ENCODE data around the gene BEST4.
"Not testable (repeated sequence)": the region's sequence is repeated elsewhere in the genome, so short reads cannot be mapped to it uniquely, and the experiment has no call there.

BEST4 gene

DNA sequence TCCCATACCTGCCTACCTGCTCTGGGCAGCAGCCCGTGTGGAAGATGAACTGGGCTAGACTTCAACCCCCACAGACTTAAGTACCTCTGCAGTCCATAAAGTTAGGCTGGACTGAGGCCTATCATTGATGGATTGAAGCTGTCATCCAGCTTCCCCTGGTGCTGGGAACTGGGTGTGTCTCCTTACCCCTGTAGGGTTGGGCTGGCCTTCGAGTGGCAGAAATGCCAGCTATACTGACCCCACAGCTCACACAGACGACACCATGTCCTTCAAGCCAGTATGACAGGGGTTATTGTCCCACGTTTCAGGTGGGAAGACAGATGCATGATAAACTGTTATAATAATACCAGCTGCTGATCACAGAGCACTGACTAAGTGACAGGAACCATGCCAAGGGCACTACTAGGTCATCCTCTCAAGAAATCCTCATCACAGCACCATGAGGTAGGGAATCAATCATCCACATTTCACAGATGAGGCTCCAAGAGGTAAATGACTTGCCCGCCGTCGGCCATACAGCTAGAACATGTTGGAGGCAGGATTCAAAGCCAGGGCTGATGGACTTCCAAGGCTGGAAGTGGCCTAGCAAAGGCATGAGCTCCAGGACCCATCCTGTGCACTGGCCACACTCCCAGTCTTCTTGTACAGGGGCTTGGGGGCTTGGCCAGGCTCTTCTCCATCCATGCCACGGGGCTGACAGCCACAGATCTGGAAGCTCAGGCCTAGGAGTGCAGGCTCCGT lies at the start of gene BEST4:
Gene BEST4 (minus strand): TSS at position 51 of the 741 bp plus-strand sequence. CDS start 465 bp downstream, outside the sequence.
- no peak for DNase-seq

DNA sequence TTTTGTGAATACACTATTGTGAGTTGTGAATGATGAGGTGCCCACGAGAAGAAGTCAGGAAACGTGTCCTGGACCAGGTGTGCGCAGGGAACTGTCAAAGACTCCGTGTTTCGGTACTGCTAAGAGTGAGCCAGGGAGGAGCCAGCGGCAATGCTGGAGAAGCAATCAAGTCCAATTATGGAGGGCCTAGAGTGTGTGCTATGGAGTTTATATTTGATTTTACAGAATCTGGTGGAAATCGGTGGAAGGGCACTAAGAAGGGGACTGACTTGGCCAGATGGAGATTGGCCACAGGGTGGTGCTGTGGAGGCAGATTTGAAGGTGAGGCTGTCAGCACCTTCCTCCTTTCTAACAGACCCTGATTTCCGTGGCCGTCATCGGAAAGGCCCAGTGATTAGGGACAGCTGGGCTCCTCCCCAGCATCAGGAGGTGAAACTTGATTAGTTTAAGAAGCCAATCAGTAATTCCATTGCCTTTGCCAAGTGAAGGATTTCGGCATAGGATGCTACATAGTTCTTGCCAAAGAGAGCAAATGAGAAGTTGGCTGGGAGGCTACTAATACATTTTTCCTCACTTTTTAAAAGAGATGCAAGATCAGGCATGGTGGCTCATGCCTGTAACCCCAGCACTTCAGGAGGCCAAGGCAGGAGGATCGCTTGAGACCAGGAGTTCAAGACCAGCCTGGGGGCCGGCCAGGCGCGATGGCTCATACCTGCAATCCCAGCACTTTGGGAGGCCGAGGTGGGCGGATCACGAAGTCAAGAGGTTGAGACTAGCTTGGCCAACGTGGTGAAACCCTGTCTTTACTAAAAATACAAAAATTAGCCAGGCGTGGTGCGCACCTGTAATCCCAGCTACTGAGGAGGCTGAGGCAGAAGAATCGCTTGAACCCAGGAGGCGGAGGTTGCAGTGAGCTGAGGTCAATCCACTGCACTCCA lies 48.0 kb upstream of the BEST4 start:
- DNase-seq = peak; percentile 91 to 95

DNA sequence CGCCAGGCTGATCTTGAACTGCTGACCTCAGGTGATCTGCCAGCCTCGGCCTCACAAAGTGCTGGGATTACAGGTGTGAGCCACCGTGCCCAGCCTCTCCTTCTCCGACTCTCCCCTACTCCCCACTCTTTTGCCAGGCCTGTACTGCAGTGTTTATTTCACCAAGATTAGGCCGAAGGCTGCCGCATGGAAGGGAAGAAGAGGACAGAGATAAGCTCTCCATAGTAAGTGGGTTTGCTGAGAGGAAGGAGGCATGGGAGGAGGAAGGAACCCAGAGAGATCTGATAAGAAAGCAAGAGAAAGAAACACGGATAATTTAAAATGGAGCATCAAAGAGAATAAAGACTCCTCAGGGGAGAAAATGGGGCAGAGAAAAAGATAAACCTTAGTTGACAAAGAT lies 46.4 kb upstream of the BEST4 start:
- no peak for DNase-seq

DNA sequence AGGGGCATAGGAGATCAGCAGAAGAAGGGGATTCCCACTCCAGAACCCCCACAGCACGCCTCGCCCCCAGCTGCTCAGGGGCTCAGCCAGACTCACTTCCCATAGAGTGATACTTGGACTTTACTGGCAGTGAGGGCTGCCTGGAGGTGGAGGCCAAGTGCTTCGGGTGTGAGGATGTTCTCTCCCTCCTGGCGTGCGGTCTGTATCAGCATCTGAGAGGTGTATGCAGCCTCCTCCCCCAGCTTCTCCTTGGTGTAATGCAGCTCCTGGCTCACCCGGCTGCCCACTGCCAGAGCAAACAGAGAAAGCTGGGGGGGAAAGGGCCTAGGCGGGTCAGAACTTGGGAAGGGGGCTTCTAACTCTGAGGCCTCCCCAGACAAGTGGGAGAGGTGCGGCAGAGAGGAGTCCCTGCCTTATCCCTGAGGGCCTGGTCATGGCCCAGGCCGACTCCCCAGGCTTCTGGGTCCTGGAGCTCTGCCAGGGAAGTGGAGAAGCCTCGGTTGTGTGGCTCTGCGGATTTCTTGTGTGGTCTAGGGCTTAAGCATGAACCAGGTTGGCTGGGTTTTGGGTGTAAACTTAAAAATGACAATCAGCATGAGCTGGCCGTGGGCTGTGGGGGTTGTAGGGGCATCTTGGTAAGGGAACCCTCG lies 44.2 kb upstream of the BEST4 start:
- DNase-seq = no peak

DNA sequence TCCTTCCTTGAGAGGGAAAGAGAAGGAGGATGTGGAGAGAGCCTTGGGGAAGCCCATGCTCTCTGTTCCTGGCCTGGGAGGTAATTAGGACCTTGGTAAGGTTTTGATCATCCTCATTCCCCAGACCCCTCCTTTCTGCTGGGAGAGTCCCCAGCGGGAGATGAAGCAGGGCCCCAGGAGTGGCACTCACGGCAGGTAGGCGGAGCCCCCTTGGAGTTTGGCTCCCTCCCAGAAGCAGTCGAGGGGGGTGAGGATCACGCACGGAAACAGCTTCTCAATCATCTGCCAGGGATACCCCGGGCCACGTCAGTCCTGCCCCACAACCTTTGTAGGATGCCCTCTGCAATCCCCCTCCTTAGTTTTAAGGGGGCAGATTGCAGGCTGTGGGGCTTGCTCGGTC lies 43.5 kb upstream of the BEST4 start:
- no peak for DNase-seq

DNA sequence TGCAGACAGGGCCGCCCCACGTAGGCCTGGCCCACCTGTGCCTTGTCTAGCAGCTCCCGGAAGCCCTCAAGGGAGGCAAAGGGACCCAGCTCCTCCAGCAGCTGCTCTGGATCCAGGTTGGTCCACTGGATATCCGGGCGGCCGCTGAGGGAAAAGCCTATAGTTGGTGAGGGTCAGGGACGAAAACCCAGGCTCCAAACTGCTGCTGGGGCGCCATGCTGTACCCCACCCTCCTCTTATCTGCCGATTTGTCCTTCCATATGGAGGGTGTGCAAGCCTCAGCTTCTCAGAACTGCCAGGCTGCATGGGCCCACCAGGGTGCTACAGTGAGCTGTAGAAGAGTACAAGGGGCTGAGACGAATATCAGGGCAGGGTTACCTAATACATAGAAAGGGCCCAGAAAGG lies 42.9 kb upstream of the BEST4 start:
- no peak for DNase-seq

DNA sequence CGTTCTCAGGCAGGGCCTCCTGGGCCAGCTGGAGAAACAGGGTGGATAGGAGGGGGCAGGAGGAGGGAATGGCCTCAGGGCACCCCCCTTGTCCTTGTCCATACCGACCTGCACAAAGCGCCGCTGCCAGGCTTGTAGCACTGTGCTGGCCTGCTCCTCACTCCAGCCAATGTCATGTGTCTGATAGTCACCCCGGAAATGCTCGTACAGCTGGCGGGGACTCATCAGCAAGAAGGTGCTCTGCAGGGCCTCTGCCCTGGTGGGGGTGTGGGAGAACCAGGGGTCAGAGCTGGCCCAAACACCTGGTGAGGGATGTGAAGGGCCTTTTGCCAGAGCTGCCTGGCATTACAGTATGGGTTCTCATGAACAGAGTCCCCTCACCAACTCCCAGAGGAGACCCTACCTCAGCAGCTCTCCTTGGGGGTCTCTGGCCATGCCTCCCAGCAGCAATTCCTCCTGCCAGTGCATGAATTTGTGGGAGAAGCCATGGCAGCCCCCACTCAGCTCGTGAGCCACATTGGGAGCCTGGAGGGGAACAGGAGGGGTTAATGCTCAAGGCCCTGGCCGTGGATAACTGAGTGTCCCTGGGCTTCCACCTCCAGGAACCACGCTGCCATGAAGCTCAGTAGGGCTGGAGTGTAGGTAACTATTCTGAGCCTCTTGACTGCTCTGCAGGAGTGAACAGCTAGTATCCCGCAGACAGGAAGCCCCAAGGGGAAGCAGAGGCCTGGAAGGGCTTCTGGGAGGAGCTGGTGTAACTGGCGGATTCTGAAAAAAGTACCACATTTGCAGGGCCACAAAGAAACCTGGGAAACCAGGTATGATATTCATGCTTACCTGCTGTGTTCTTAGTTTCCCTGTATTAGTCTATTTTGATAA lies 41.8 kb upstream of the BEST4 start:
- no peak for DNase-seq

DNA sequence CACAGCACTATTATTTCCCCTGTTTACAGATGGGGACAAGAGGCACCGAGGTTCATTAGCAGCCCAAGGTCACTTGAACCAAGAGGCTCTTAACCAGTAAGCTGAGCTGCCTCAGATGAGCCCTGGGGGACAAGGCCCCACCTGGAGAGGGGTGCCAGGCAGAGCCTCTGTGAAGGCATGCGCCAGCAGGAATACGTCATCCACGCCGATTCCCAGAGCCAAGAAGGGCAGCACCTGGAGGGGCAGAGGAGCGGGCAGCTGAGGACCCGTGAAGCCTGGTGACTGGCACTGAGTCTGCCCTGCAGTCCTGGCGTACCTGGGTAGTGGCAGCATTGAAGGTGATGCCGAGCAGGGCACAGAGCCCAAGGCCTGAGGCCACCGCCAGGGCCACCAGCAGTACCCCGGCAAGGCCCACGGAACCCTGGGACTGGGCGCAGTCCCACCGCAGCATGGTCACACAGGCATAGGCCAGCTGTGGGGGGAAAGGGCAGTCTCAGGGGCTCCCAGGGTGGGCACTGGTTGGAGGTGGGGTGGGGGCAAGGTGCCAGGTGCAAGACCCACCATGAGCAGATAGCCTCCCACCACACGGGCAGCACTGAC lies 41.0 kb upstream of the BEST4 start:
- no peak for DNase-seq

DNA sequence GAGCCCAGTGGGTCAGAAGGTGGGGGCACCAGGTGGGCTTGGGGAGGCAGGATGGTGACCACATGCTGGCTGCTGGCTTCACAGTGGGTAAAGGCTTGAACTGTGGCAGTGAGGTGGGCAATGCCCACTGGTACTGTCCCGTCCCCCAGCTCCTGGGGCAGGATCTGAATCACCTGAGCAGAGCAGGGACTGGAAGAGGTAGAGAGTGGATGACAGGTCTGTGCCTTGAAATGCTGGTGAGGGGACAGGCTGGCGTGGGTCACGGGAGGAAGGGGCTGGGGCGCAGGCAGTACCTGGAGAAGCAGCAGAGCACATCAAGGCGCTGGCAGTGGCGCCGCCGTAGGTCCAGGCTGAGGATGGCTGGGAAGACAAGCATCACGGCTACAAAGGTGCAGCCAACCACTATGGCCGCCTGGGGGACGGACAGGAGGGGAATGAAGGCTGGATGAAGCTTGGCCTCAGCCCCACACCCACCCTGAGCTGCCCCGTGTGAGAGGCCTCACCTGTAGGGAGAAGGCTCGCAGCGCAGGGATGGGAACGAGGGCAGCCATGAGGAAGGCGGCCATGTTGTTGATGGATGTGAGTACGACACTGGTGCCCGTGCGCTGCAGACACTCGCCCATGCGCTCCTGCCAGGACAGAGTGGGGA lies 40.2 kb upstream of the BEST4 start:
- DNase-seq = no peak

DNA sequence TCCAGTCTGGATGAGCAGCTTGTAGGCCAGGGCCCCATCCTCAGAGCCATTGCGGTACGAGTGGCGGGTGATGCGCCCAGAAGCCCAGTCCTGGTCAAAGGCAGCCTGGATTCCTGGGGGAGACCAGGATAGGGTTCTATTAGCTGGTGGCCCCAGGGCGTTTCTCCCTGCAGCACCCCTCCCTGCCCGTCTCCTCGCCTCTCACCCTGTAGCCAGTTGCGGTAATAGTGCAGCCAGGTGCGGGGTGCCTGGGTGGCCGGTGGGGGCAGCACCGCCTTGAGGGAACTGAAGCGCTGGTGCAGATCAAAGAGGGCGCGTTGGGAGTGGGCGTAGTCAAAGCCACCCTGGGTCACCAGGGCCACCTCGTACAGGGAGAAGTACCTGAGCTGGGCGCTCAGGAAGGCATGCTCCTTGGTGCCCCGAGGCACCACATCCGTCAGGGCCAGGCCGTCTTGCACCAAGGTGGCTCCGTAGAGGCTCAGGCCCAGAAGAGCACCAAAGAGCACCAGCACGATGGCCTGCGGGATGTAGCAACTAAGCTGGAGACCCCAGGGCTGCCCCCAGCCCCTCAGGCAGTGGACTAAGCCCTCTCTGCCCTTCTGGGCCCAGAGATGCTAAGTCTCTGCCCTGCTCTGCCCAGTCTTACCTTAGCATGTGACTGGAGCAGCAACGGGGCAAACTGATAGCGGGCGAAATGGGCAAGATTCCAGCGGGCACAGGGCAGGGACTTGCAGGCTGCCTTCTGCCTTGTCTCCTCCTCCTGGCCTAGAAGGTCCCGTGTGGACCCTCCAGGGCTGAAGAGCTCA lies 39.4 kb upstream of the BEST4 start:
- no peak for DNase-seq

DNA sequence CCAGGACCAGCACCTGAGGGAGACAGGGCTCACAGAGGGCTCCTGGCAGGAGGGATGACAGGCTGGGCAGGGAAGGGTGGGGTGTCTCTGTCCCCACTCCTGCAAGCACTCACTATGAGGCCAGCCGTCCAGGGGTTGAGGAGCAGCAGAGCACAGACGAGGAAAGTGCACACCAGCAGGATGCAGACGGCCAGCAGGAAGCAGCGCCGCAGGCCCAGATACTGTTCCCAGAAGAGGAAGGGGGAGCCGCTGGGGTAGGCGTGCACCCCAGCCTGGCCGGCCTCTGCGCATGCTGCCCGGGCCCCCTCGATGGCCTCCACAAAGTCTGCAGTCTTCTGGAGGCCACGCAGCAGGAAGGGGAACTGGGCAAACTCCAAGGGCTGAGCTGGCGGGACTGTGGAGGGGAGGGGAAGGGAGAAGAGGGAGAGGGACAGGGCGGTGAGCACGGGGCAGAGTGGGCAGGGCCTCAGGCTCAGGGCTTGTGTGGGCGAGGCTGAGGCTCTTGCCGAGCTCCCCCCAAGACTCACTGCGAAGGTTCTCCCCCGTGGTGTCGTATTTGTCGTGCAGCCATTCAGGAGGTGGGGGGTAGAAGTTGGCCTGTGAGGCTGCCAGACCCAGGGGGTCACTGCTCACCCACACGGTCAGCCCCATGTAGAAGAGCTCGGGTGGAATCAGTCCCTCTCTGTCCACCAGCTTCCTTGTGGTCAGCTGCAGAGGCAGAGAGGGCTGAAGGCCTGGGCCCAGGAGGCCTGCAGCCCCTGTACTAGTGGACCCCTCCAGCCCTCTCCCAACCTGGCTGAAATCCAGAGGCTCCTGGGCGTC lies 38.6 kb upstream of the BEST4 start:
- no peak for DNase-seq

DNA sequence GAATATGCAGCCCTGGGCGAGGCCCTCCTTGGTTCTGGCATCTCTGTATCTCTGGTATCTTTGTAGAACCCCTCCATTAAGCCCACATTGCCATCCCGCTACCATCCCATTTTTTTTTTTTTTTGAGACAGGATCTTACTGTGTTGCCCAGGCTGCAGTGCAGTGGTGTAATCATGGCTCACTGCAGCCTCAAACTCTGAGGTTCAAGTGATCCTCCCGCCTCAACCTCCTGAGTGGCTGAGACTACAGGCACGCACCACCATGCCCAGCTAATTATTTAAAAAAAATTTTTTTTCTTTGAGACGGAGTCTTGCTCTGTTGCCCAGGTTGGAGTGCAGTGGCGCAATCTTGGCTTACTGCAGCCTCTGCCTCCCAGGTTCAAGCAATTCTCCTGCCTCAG lies 36.4 kb upstream of the BEST4 start:
- DNase-seq = not testable (repeated sequence)

DNA sequence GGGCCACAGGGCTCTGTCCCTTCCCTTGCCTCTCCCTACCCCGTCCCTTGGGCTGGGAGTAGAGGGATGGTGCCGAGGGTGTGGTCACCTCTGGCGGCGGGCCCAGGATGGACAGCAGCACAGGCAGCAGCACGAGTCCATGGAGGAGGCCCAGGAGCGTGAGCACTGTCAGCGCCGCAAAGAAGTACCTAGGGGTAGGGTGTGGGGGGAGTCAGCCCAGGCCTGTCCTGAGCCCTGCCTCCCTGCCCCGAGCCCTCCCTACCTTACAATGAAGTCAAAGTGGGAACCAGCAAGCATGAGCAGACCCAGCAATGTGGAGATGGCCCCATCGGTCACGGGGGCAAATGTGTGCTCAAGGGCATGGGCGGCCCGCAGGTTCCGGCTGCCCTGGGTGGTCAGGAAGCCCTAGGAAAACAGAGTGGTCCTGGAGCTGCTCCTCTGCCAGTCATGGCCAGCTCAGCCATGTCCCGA lies 35.0 kb upstream of the BEST4 start:
- DNase-seq = no peak

DNA sequence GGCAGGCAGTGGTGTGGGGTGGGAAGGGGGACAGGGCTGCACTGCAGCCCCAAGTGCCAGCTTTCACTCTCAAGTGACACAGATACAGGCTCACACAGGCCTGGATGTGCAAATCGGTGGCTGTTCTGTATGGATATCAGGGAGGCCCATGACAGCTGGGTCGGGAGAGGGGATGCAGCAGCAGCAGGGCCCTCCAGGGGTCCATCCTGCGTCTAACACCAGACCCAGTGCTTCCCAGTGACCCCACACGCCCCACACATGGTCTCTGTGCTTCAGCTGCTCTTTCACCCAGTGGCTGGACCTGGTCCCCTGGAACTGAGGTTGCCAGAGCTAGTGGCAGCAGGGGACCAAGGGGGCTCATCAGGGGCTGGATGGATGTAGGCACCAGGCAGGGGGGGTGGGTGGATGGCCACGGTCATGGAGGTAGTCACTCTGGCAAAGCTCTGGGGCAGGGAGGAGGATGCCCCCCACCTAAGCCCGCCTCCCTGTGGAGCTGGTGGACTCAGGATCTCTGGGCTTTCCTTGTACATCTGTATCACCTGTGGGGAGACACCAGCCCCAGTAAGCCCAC lies 34.2 kb upstream of the BEST4 start:
- no peak for DNase-seq

DNA sequence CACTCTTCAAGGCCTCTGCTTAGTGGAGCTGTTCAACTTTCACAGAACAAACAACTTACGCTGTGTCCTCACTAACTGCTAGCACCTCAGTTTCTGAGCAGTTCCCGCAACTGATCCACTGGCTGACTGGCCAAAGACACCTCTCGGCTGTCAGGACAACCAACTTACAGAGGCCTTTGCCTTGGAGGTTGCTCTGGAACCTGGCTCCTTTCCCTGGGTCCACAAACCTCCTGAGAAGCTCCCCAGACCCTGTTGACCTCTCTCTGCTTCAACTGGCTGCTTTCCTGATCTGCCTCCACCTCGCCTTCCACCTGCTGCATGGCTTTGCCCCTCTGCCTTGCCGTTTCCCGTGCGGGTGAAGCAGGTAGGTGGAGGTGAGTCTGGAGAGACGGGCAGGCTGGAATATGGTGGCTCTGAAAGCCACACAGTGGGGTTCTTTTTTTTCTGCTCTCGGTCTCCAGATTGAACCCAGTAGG lies 33.3 kb upstream of the BEST4 start:
- no peak for DNase-seq

DNA sequence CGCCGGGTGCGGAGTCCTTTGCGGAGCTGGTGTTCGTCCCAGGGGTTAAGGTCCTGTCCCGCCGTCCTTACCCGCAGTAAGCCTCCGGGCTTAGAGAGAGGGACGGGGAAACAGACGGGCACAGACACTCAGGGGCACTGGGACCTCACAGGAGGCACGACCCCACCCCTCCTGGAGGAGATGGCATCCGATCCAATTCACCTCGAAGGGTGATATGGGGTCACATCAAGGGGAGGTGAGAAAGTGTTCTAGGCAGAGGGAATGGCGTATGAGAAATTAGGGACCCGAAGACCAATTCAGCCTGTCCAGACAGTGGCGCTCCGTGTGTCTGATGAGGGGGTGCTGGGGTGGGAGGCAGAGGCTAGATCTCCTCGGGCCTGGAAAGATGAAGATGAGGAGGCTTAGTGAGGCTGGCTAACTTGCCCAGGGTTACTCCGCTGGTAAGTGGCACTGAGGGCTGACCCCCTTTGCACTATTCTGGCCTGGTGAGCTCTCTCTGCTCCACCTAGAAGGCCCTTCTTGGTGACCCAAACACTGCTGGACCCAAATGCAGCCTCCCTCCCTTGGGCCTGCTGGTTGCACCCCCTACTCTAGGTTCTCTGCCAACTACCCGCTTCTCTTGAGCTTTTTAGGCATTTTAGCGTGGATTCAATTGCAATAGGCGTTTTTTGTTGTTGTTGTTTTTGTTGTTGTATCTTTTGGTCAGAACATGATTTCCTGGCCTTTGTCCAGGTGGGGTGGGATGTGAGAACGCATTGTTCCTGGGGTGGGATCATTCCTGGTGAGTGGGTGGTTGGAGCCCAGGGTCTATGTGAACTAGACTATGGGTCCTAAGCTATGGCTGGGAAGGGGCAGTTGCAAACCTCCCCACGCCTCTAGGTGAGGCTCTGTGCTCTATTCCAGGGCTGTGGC lies 32.6 kb upstream of the BEST4 start:
- DNase-seq = peak in 1 of 2 donors; percentile 11

DNA sequence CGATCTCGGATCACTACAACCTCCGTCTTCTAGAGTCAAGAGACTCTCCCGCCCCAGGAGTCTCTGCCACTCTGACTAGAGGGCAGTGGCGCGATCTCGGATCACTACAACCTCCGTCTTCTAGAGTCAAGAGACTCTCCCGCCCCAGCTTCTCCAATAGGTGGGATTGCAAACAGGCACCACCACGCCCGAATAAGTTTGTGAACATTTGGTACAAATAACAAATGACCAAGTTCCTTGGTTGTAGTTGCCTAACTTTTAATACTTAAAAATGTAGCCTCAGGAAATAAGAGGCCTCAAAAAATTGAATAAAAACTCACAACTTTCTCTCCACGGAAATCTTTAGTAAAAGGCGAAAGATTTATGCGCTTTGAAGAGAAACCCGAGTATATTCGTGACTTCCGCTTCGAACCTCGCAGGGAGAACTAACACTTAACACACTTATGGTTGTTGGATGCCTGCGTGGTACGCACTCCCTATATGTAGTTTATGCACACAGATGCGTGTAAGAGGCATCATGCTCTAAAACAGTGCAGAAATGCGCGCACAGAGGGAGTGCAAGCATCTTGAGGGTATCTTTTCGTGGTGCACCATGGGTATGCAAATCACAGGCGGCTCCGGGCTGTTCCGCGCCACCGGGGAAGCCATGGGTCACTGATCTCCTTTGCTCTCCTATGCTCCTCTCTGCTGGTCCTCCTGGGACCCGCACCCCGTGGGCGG lies 31.8 kb upstream of the BEST4 start:
- DNase-seq = peak; percentile 82 to 84
